ENCODE data around the gene LIPG. TPM values are rescaled to one million over a fixed set of nuclear protein-coding genes. Genes with fewer than 3 reads are reported as not detected.
"Not testable (repeated sequence)": the region's sequence is repeated elsewhere in the genome, so short reads cannot be mapped to it uniquely, and the experiment has no call there.

Gene LIPG
- total RNA-seq, 1 experiment from 2014 or later = 8.4 TPM

GRCh38 chr18:49584394-49584793, 22.5 kb downstream of the LIPG start:
- H3K36me3 ChIP-seq (ENCODE audit: insufficient read depth, low read length, poor library complexity, severe bottlenecking) = no peaks in the 10 kb centered on the region
- DNase-seq (ENCODE audit: low spot score) = no peak
- H3K27me3 ChIP-seq (replicated peaks; ENCODE audit: insufficient read depth, low read depth, low read length, poor library complexity) = no peaks in the 10 kb centered on the region
- H3K4me1 ChIP-seq (ENCODE audit: insufficient read depth, low read length, poor library complexity, severe bottlenecking) = no peaks in the 10 kb centered on the region
- no peak overlapping the region for H3K4me3 ChIP-seq (ENCODE audit: low read depth, low read length, poor library complexity, severe bottlenecking)
- BruUV-seq (replicated peaks) = no TSS peak
- intact Hi-C loops (cut with micrococcal nuclease; ENCODE audit: unreplicated experiment) = no loop called here
- CTCF ChIA-PET = no interaction called here
- H3K27ac ChIP-seq (ENCODE audit: low read depth, low read length, poor library complexity, severe bottlenecking) = no peak overlapping the region
- TF ChIP-seq CTCF (conservative IDR thresholded peaks at IDR 0.05; ENCODE audit: low read depth, low read length) (no peak), EZH2 (IDR thresholded peaks at IDR 0.05; ENCODE audit: borderline replicate concordance, low read depth, low read length, poor library complexity, severe bottlenecking) (no peak)
- H3K9me3 ChIP-seq (ENCODE audit: low read depth, low read length, poor library complexity, severe bottlenecking) = no peaks in the 10 kb centered on the region
- POLR2A ChIA-PET (ENCODE audit: low non-redundant PET) = no interaction called here

- BruUV-seq (replicated peaks); H3K27me3 ChIP-seq (replicated peaks; ENCODE audit: insufficient read depth, low read depth, low read length, poor library complexity); H3K27ac ChIP-seq (ENCODE audit: low read depth, low read length, poor library complexity, severe bottlenecking); POLR2A ChIA-PET (ENCODE audit: low non-redundant PET); H3K9me3 ChIP-seq (ENCODE audit: low read depth, low read length, poor library complexity, severe bottlenecking); CTCF ChIA-PET; DNase-seq (ENCODE audit: low spot score); intact Hi-C loops (cut with micrococcal nuclease; ENCODE audit: unreplicated experiment); H3K4me3 ChIP-seq (ENCODE audit: low read depth, low read length, poor library complexity, severe bottlenecking); H3K36me3 ChIP-seq (ENCODE audit: insufficient read depth, low read length, poor library complexity, severe bottlenecking); H3K4me1 ChIP-seq (ENCODE audit: insufficient read depth, low read length, poor library complexity, severe bottlenecking): not testable (repeated sequence)
Observed at GRCh38 chr18:49584951-49585350, 23.1 kb downstream of the LIPG start.

GRCh38 chr18:49585781-49586663, 24.2 kb downstream of the LIPG start:
- Histone ChIP-seq H3K9me3 (ENCODE audit: low read depth, low read length, poor library complexity, severe bottlenecking) (no peaks in the 10 kb centered on the region), H3K4me3 (ENCODE audit: low read depth, low read length, poor library complexity, severe bottlenecking) (no peak overlapping the region), H3K36me3 (ENCODE audit: insufficient read depth, low read length, poor library complexity, severe bottlenecking) (no peaks in the 10 kb centered on the region), H3K4me1 (ENCODE audit: insufficient read depth, low read length, poor library complexity, severe bottlenecking) (no peaks in the 10 kb centered on the region), H3K27me3 (replicated peaks; ENCODE audit: insufficient read depth, low read depth, low read length, poor library complexity) (no peaks in the 10 kb centered on the region), H3K27ac (ENCODE audit: low read depth, low read length, poor library complexity, severe bottlenecking) (no peak overlapping the region)
- no peak for TF ChIP-seq EZH2 (IDR thresholded peaks at IDR 0.05; ENCODE audit: borderline replicate concordance, low read depth, low read length, poor library complexity, severe bottlenecking)
- TF ChIP-seq CTCF (conservative IDR thresholded peaks at IDR 0.05; ENCODE audit: low read depth, low read length) = no peak
- POLR2A ChIA-PET (ENCODE audit: low non-redundant PET) = no interaction called here
- CTCF ChIA-PET = no interaction called here
- DNase-seq (ENCODE audit: low spot score) = no peak
- intact Hi-C loops (cut with micrococcal nuclease; ENCODE audit: unreplicated experiment) = no loop called here
- BruUV-seq (replicated peaks) = no TSS peak

- Histone ChIP-seq H3K36me3 (ENCODE audit: insufficient read depth, low read length, poor library complexity, severe bottlenecking) (no peaks in the 10 kb centered on the region), H3K4me3 (ENCODE audit: low read depth, low read length, poor library complexity, severe bottlenecking) (no peak overlapping the region), H3K9me3 (ENCODE audit: low read depth, low read length, poor library complexity, severe bottlenecking) (no peaks in the 10 kb centered on the region), H3K27me3 (replicated peaks; ENCODE audit: insufficient read depth, low read depth, low read length, poor library complexity) (no peaks in the 10 kb centered on the region), H3K27ac (ENCODE audit: low read depth, low read length, poor library complexity, severe bottlenecking) (no peak overlapping the region), H3K4me1 (ENCODE audit: insufficient read depth, low read length, poor library complexity, severe bottlenecking) (no peaks in the 10 kb centered on the region)
- no peak for TF ChIP-seq EZH2 (IDR thresholded peaks at IDR 0.05; ENCODE audit: borderline replicate concordance, low read depth, low read length, poor library complexity, severe bottlenecking)
- no peak for TF ChIP-seq CTCF (conservative IDR thresholded peaks at IDR 0.05; ENCODE audit: low read depth, low read length)
- CTCF ChIA-PET = no interaction called here
- no peak for DNase-seq (ENCODE audit: low spot score)
- intact Hi-C loops (cut with micrococcal nuclease; ENCODE audit: unreplicated experiment) = no loop called here
- no TSS peak for BruUV-seq (replicated peaks)
- POLR2A ChIA-PET (ENCODE audit: low non-redundant PET) = interaction anchor here (0.7 kb wide), 1 partner anchor 257 kb away, joined by 15 read pairs; no protein-coding TSS in a partner anchor
Observed at GRCh38 chr18:49588171-49588570, 26.3 kb downstream of the LIPG start.
